DND-41 (cell line): ENCODE results near the gene RNF144B.
"Not testable (repeated sequence)": the region's sequence is repeated elsewhere in the genome, so short reads cannot be mapped to it uniquely, and the experiment has no call there.

Source experiments
- ATAC-seq: fragments of 200-7000 bp; cut with Tn5 transposase; 3 replicates; pipeline ENCODE4 v1.9.1; 2021; ENCODE audit warnings: low read depth; ENCODE audit not compliant: insufficient read depth
- DNase-seq: peaks from one replicate; pipeline ENCODE4 v3.0.0-alpha.2; 2020
- H2AFZ ChIP-seq: 2 replicates; pipeline ENCODE4 v1.6.0; 2012; ENCODE audit warnings: low read depth, low read length
- H3K27ac ChIP-seq: 2 replicates; pipeline ENCODE4 v1.5.1; 2012; ENCODE audit warnings: low read length, inconsistent platforms
- H3K27me3 ChIP-seq: fragments of 200-600 bp; sonication (generic); 2 replicates; pipeline ENCODE4 v1.6.0; 2012; ENCODE audit warnings: low read length, mild to moderate bottlenecking, inconsistent platforms; ENCODE audit not compliant: insufficient read depth, poor library complexity
- H3K36me3 ChIP-seq: 2 replicates; pipeline ENCODE4 v1.5.1; 2012; ENCODE audit warnings: low read length, inconsistent platforms; ENCODE audit not compliant: insufficient read depth
- H3K4me1 ChIP-seq: 2 replicates; pipeline ENCODE4 v1.5.1; 2012; ENCODE audit warnings: mild to moderate bottlenecking, low read length; ENCODE audit not compliant: insufficient read depth
- H3K4me2 ChIP-seq: 2 replicates; pipeline ENCODE4 v1.6.0; 2012; ENCODE audit warnings: mild to moderate bottlenecking, moderate library complexity, low read length, inconsistent platforms; ENCODE audit not compliant: insufficient read depth
- H3K4me3 ChIP-seq, 2 experiments: fragments of 200-600 bp in 1 of 2; shearing (Covaris generic) in 1 of 2; 2 replicates each; pipeline ENCODE4 v1.5.1; 2012 to 2016; ENCODE audit warnings: inconsistent platforms in 2 of 2, low read length in 2 of 2, mild to moderate bottlenecking in 2 of 2, low read depth in 1 of 2, moderate library complexity in 1 of 2
- H3K79me2 ChIP-seq: 2 replicates; pipeline ENCODE4 v1.6.0; 2012; ENCODE audit warnings: low read length, inconsistent platforms; ENCODE audit not compliant: insufficient read depth
- H3K9ac ChIP-seq: 2 replicates; pipeline ENCODE4 v1.6.0; 2012; ENCODE audit warnings: low read depth, mild to moderate bottlenecking, inconsistent platforms, low read length, moderate library complexity
- H3K9me3 ChIP-seq: 2 replicates; pipeline ENCODE4 v1.5.1; 2012; ENCODE audit warnings: low read length, moderate library complexity, mild to moderate bottlenecking, inconsistent platforms; ENCODE audit not compliant: insufficient read depth, severe bottlenecking
- H4K20me1 ChIP-seq: 2 replicates; pipeline ENCODE4 v1.6.0; 2012; ENCODE audit warnings: low read length; ENCODE audit not compliant: insufficient read depth
- EZH2 ChIP-seq: IDR thresholded peaks from 3 replicates; pipeline ENCODE4 v1.6.1; 2012; ENCODE audit warnings: borderline replicate concordance, low read depth, mild to moderate bottlenecking, moderate library complexity, low read length, inconsistent platforms; ENCODE audit not compliant: severe bottlenecking
- TF ChIP-seq, protein P1 (sequence below): IDR thresholded peaks from 2 replicates; pipeline ENCODE4 v1.5.1; 2012; ENCODE audit warnings: borderline replicate concordance, low read length, moderate library complexity, mild to moderate bottlenecking; ENCODE audit not compliant: poor library complexity, severe bottlenecking; ENCODE audit errors: extremely low read depth

RNF144B gene

GRCh38 chr6:18405477-18406293 is 18.5 kb downstream of the RNF144B start:
- TF ChIP-seq, protein P1, sequence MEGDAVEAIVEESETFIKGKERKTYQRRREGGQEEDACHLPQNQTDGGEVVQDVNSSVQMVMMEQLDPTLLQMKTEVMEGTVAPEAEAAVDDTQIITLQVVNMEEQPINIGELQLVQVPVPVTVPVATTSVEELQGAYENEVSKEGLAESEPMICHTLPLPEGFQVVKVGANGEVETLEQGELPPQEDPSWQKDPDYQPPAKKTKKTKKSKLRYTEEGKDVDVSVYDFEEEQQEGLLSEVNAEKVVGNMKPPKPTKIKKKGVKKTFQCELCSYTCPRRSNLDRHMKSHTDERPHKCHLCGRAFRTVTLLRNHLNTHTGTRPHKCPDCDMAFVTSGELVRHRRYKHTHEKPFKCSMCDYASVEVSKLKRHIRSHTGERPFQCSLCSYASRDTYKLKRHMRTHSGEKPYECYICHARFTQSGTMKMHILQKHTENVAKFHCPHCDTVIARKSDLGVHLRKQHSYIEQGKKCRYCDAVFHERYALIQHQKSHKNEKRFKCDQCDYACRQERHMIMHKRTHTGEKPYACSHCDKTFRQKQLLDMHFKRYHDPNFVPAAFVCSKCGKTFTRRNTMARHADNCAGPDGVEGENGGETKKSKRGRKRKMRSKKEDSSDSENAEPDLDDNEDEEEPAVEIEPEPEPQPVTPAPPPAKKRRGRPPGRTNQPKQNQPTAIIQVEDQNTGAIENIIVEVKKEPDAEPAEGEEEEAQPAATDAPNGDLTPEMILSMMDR, result no peak
- no peak for TF ChIP-seq EZH2
- no peak overlapping the region for H3K9ac ChIP-seq
- H3K4me2 ChIP-seq, result no peak overlapping the region
- H3K4me3 ChIP-seq, result no peak overlapping the region
- no peaks in the 10 kb centered on the region for H4K20me1 ChIP-seq
- H3K36me3 ChIP-seq, result no peaks in the 10 kb centered on the region
- no peaks in the 10 kb centered on the region for H3K27me3 ChIP-seq
- no peak overlapping the region for H2AFZ ChIP-seq
- no peak overlapping the region for H3K27ac ChIP-seq
- ATAC-seq, result no peak
- DNase-seq, result no peak
- H3K79me2 ChIP-seq, result no peaks in the 10 kb centered on the region
- H3K9me3 ChIP-seq, result no peaks in the 10 kb centered on the region
- no peaks in the 10 kb centered on the region for H3K4me1 ChIP-seq

DNA sequence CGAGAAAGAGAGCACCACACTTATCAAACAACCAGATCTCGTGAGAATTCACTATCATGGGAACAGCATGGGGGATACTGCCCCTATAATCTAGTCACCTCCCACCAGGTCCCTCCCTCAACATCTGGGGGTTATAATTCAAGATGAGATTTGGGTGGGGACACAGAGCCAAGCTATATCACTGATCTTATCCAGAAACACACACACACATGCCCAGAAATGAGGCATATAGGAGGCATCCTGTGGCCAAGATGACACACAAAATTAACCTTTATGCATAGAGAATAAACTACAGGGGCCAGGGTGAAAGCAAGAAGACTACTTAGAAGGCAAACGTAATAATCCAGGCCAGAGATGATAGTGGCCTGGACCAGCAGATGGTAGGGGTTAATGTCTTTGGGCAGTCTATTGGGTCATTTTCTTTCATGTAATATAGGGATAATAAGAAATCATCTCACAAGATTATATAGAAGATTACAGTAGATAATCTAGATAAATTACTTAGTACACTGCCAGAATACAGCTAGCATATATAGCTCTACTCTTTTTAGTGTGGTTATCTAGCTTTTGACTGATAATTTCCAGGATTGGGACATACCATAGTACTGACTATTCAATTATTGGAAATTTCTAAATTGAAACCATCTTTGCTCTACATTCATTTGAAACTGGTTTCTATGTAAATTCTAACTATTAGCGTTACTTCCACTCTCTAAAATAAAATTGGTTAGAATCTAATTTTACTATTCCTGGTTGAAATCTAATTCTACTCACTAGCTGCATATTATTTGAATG is 20.0 kb downstream of the RNF144B start:
- no peak for DNase-seq

DNA sequence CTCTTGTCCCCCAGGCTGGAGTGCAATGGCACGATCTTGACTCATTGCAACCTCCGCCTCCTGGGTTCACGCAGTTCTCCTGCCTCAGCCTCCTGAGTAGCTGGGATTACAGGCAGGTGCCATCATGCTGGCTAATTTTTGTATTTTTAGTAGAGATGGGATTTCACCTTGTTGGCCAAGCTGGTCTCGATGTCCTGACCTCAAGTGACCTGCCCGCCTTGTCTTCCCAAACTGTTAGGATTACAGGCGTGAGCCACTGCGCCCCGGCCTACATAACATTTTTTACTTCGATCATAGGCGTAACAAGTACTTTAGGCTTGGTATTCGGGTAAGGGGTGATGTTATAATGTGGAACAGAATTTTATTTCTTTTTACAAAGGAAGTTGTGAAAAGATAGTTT is 22.5 kb downstream of the RNF144B start:
- H2AFZ ChIP-seq, H3K4me3 ChIP-seq, H4K20me1 ChIP-seq, ATAC-seq, H3K9me3 ChIP-seq, H3K4me2 ChIP-seq, H3K4me1 ChIP-seq, H3K27me3 ChIP-seq, H3K27ac ChIP-seq, H3K36me3 ChIP-seq, DNase-seq, H3K9ac ChIP-seq, H3K79me2 ChIP-seq: not testable (repeated sequence)

More for the DNA sequence above, 20.0 kb downstream of the RNF144B start:
- Histone ChIP-seq H3K27me3 (no peaks in the 10 kb centered on the region), H2AFZ (no peak overlapping the region), H3K27ac (no peak overlapping the region), H3K4me3 (no peak overlapping the region), H3K36me3 (no peaks in the 10 kb centered on the region), H3K9ac (no peak overlapping the region), H3K4me1 (no peaks in the 10 kb centered on the region), H4K20me1 (no peaks in the 10 kb centered on the region), H3K4me2 (no peak overlapping the region), H3K79me2 (no peaks in the 10 kb centered on the region), H3K9me3 (no peaks in the 10 kb centered on the region)
- TF ChIP-seq, protein P1, result no peak
- TF ChIP-seq EZH2, result no peak
- no peak for ATAC-seq

DNA sequence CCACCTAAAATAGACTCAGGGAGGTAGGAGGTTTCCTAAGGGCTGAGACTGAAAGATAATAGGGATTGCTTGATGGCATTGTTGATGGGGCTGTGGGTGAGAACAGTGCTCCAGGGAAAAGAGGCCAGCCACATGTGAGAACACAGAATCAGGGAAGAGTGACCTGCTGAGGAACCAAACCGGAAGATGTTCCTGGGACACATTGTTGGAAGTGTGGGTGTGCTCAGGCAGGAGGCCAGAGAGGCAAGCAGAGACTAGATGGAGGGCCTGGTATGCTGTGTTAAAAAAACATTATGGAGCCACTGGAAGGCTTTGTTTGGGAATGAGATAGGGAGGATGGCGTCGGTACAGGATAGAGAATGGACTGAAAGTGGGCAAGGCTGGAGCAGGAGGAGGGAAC is 23.3 kb downstream of the RNF144B start:
- no peak overlapping the region for H3K4me3 ChIP-seq
- no peaks in the 10 kb centered on the region for H3K9me3 ChIP-seq
- H3K27ac ChIP-seq, result no peak overlapping the region
- no peak for ATAC-seq
- no peak overlapping the region for H3K9ac ChIP-seq
- no peak overlapping the region for H3K4me2 ChIP-seq
- TF ChIP-seq, protein P1, result no peak
- no peak for TF ChIP-seq EZH2
- H3K4me1 ChIP-seq, result no peaks in the 10 kb centered on the region
- H3K27me3 ChIP-seq, result no peaks in the 10 kb centered on the region
- H2AFZ ChIP-seq, result no peak overlapping the region
- DNase-seq, result no peak
- H3K79me2 ChIP-seq, result no peaks in the 10 kb centered on the region
- H4K20me1 ChIP-seq, result no peaks in the 10 kb centered on the region
- no peaks in the 10 kb centered on the region for H3K36me3 ChIP-seq
